PFSK-1 (cell line): Measurements from ENCODE around the gene LTB.

Source experiments
- FOXP2 ChIP-seq: optimal IDR thresholded peaks from 2 replicates; pipeline ENCODE3; 2011; ENCODE audit warnings: borderline replicate concordance, control low read depth, inconsistent platforms; ENCODE audit not compliant: insufficient read depth; ENCODE audit errors: extremely low read length, extremely low read depth
- POLR2AphosphoS5 ChIP-seq: IDR thresholded peaks from 2 replicates; pipeline ENCODE4 v1.6.1; 2012; ENCODE audit warnings: low read depth, mild to moderate bottlenecking, control low read depth, low read length, moderate library complexity
- REST ChIP-seq, 2 experiments: IDR thresholded peaks; 2 replicates each; pipeline versions ENCODE4 v1.6.1 to v1.8.0; 2011 to 2012; ENCODE audit warnings: low read depth in 2 of 2, low read length in 2 of 2, control low read depth in 1 of 2, inconsistent platforms in 1 of 2, mild to moderate bottlenecking in 1 of 2, moderate library complexity in 1 of 2; ENCODE audit not compliant: insufficient read depth in 1 of 2
- SIN3A ChIP-seq: IDR thresholded peaks from 2 replicates; pipeline ENCODE4 v1.6.1; 2012; ENCODE audit warnings: mild to moderate bottlenecking, low read length, moderate library complexity, borderline replicate concordance; ENCODE audit not compliant: insufficient read depth
- TAF1 ChIP-seq: IDR thresholded peaks from 2 replicates; pipeline ENCODE4 v1.6.1; 2012; ENCODE audit warnings: low read length, control low read depth, borderline replicate concordance; ENCODE audit not compliant: insufficient read depth

DNA sequence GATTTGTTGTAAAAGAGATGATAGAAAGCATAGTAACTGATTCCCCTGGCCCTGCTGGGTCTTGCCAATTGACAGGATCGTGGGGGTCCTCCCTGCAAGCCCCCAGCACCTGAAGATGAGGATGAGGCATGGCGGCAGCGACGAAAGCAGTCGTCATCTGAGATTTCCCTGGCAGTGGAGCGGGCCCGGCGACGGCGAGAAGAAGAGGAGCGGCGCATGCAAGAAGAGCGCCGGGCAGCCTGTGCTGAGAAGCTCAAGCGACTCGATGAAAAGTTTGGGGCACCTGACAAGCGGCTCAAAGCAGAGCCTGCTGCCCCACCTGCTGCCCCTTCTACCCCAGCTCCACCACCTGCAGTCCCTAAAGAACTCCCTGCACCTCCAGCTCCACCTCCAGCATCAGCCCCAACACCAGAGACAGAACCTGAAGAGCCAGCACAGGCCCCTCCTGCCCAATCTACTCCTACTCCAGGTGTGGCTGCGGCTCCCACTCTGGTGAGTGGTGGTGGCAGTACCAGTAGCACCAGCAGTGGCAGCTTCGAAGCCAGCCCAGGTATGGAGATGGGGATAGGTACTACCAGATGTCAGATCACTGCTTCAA lies 45.6 kb upstream of the LTB start:
- TF ChIP-seq REST (IDR thresholded peaks at IDR 0.05; ENCODE audit: insufficient read depth in 1 of 2, low read depth in 2 of 2, low read length in 2 of 2) (no peak), POLR2AphosphoS5 (peak; percentile 41), SIN3A (no peak), TAF1 (no peak), FOXP2 (no peak)
